Measurements from ENCODE around the gene PGS1.

The PGS1 gene

DNA sequence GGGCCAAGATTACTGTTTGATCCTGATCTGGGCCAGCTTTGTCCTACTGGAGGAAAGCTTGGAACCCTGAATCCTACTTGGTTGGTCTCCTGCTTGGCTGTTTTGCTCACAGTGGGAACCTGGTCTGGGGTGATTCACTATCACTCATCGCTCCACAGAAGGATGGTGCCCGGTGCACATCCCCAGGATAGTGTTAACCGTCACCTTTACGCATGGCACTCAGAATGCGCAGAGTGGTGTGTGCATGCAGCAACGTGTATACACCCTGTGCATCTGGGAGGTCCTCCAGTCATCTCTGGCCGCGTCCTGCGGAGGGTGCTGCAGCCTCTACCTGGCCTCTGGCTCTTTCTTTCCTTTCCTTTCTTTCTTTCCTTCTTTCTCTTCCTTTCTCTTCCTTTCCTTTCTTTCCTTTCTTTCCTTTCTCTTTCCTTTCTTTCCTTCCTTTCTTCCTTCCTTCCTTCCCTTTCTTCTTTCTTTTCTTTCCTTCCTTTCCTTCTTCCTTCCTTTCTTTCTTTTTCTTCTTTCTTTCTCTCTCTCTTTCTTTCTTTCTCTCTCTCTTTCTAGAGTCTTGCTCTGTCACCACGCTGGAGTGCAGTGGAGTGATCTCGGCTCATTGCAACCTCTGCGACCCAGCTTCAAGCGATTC is 31.7 kb upstream of the PGS1 start:
- in situ Hi-C loops (cut with MboI; ENCODE audit: low sequenced_read_pairs), result no loop called here

DNA sequence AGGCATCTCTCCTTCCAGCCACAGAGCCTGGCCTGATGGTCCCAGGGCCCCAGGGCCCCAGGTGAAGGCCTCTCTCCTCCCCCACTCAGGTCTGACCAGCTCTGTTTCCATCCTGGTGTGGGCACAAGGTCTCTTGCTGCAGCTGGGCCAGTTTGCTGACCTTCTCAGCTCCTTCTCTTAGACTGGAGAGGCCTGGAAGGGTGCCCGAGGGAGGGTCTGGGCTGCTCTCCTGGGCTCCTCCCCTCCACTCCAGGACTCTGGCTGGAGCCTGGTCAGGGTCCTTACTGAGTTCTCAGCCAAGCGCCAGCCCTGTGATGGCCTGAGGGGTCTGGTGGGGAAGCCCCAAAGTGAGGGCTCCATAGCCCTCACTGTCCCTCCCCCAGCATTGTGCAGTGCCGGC is 31.0 kb upstream of the PGS1 start:
- in situ Hi-C loops (cut with MboI; ENCODE audit: low sequenced_read_pairs), result no loop called here

DNA sequence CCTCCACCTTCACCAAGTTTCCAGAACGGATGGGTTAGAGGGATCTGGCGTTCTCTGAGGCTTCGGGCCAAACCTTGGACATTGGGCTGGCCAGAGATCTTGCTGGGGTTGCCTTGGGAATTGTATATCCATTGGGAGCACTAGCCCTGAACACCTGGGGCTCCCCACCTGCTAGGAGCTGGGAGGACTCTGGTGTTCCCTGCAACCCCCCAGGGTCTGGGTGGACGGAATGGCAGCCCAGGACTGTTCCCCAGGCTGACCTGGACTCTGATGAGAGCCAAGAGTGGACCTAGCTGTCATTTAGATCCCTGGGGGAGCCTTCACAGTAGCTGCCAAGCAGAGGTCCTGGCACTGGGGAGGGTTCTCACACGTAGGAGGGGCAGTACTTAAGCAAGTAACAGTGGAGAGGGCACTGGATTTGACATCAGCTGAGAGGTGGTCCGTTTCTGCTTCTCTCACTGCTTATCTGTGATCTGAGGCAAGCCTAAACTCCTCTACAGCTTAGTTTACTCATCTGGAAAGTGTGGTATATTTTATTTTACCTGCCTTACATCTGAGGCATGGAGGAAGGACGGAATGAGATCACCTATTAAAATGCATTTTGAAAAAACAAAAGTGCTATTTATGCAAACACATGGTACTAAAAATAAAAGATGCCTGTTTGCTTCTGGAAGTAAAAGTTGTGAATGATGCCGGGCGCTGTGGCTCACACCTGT is 30.2 kb upstream of the PGS1 start:
- in situ Hi-C loops (cut with MboI; ENCODE audit: low sequenced_read_pairs), result no loop called here

DNA sequence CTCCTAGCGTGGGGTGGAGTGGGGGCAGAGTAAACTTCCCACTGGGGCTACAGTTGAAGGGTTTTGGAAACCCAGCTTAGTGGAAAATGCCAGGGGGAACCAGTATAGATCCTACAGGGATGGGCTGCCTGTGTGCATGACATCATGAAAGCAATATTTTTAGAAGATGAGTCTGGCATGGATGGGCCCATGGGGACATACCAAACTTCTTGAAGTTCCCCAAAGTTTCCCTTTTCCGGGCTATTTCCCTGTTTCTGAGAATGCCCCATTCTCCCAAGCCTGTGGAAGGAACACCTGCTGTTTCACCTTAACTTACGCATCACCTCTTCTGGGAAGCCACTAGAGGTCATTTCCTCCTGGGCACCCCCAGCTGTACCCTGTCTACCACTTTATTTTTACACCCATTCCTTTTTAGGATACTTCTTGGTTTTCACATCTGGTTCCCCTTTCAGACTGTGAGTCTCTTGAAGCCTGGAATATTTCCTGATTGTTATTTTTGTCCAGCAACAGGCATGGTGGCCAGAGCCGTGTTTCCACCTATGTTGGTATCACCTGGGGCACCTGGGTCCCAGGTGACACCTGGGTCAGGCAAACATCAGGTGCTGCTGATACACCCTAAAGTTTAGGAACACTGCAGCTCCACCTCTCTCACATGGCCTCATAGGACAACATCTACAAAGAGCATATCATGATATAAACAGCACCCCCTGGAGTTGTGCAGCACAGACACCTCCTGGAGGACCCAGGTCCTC is 28.4 kb upstream of the PGS1 start:
- in situ Hi-C loops (cut with MboI; ENCODE audit: low sequenced_read_pairs), result no loop called here

- in situ Hi-C loops (cut with MboI; ENCODE audit: low sequenced_read_pairs), result no loop called here
Measured at GRCh38 chr17:78351449-78352006, 26.9 kb upstream of the PGS1 start.

- in situ Hi-C loops (cut with MboI; ENCODE audit: low sequenced_read_pairs), result no loop called here
Measured at GRCh38 chr17:78353834-78354233, 24.6 kb upstream of the PGS1 start.

- in situ Hi-C loops (cut with MboI; ENCODE audit: low sequenced_read_pairs), result no loop called here
Measured at GRCh38 chr17:78355045-78355641, 23.3 kb upstream of the PGS1 start.

GRCh38 chr17:78355701-78356100 is 22.7 kb upstream of the PGS1 start:
- in situ Hi-C loops (cut with MboI; ENCODE audit: low sequenced_read_pairs), result no loop called here

DNA sequence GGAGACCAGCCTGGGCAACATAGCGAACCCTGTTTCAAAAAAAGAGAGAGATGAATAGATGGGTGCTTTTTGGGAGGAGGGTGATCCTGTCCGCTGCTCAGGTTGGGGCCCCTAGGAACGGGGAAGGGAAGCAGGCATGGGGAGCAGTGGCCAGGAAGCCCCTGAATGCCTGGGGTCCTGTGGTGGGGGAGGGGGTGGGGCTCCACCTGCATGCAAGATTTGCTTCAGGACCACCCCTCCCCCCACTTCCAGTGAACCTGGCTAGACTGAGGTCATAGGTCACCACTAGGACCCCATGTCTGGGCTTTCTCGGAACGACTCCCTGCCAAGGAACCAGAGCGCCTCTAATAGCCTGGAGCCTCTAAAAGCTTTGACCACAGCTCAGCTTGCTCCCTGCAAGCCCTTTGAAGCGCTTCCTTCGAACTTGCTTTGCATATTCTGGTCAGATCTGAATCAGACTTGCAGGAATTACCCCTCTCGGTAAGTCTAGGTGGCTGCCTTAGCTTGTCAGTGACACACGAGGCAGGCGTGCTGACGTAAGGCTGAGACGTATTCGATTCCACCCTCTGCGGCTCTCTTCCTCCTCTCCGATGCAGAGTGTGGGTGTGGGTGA is 22.2 kb upstream of the PGS1 start:
- in situ Hi-C loops (cut with MboI; ENCODE audit: low sequenced_read_pairs), result no loop called here

- in situ Hi-C loops (cut with MboI; ENCODE audit: low sequenced_read_pairs), result no loop called here
Measured at GRCh38 chr17:78357177-78357586, 21.3 kb upstream of the PGS1 start.

DNA sequence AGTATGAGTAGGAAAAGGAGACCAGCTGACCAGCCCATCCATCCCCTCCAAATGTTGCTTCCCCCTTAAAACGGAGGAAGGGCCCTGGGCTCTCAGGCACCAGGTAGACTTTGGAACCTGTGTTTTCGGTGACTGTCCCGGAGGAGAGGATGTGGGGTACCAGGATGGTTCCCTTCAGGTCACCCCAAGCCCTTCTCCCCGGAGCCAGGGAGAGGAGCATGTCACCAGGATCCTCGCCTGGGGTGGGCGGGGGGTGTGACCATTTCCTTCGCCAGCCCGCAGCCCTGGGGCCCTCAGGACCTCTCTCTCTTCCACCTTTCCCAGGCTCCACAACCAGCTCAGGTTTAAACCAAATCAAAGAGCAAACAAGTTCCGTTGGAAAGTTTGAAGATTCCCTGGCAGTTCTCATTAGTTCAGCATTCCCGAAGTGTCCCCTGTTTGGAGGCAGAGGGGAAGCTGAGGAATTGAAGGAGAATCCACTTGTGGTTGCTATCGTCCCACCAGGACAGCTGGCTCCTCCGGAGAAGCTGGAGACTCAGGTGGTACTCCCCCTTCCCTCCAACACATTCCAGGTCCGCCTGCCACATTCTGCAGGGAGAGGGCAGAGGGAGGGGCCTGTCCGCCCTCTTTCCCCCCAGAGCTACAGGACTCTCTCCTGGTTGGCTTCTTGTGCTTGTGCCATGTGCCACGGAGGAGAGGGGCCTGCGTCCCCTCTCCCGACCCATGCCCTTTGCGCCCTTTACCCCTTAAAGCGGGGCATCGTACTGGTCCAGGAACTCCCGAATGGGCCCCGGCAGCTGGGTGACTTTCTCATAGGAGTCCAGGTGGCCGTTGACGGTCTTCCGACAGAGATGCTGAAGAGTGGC is 20.5 kb upstream of the PGS1 start:
- in situ Hi-C loops (cut with MboI; ENCODE audit: low sequenced_read_pairs), result no loop called here

- in situ Hi-C loops (cut with MboI; ENCODE audit: low sequenced_read_pairs), result no loop called here
Measured at GRCh38 chr17:78358538-78359320, 19.7 kb upstream of the PGS1 start.

- in situ Hi-C loops (cut with MboI; ENCODE audit: low sequenced_read_pairs), result no loop called here
Measured at GRCh38 chr17:78359321-78359996, 19.0 kb upstream of the PGS1 start.

GRCh38 chr17:78359997-78360370 is 18.5 kb upstream of the PGS1 start, which contains the start of gene SOCS3:
Gene SOCS3, minus strand, starts transcription at chr17:78360077. Its CDS starts 982 bp downstream, at chr17:78359095.
- in situ Hi-C loops (cut with MboI; ENCODE audit: low sequenced_read_pairs), result no loop called here

DNA sequence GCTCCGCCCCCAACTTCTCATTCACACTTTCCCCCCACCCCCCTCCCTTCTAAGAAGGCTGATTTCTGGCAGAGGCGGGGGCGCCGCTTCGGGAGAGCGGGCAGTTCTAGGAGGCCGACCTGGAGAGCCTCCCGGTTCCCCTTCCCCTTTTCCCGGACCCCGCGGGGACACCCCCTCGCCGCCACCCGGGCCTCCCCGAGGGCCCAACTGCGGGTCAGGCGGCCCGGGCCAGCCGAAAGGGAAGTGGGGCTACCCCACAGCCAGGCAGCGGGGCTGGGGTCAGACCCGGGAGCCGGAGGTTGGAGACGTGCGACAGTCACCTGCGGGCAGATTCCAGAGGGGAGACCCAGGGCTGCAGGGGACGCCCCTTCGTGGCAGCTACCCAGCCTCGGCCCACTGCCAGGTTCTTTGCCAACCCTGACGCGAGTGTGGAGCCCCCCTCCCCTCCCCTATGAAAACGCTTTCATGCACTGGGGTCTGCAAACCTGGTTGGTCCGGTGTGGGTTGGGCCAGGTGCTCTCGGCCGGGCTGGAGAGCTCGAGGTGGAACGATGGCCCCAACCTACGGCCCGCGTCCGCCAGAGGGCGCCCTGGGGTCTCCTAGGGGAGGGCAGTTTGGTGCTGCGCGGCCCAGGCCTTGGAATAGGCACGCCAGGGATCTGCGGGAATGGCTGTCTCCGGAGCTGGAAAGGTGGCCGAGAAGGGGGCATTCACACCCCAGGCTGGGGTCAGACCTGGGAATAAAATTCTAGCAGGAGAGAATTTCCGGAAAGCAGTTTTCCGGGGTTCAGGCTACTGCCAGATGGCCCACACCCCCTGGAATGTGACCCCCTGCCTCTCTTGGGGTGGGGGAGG is 17.9 kb upstream of the PGS1 start:
- in situ Hi-C loops (cut with MboI; ENCODE audit: low sequenced_read_pairs), result no loop called here

GRCh38 chr17:78361225-78361701 is 17.2 kb upstream of the PGS1 start:
- in situ Hi-C loops (cut with MboI; ENCODE audit: low sequenced_read_pairs), result no loop called here

- in situ Hi-C loops (cut with MboI; ENCODE audit: low sequenced_read_pairs), result no loop called here
Measured at GRCh38 chr17:78362232-78362631, 16.2 kb upstream of the PGS1 start.
